Cardiac fibroblast (primary cell): Measurements from ENCODE around the gene AUH.
"Not testable (repeated sequence)": the region's sequence is repeated elsewhere in the genome, so short reads cannot be mapped to it uniquely, and the experiment has no call there.

ENCODE experiments used
- DNase-seq, 2 donors: peaks; one replicate each; pipeline versions ENCODE4 v3.0.0 to v3.0.0-alpha.2; 2010; ENCODE audit warnings: low read depth in 2 of 2
- H3K4me3 ChIP-seq, 2 donors: replicated peaks in 1 of 2; 1 replicate in 1 of 2; 2 replicates in 1 of 2; pipeline ENCODE4 v1.5.1; 2011; ENCODE audit warnings: low read depth in 2 of 2, low read length in 2 of 2, mild to moderate bottlenecking in 2 of 2, moderate library complexity in 1 of 2
- TF ChIP-seq, protein P1 (sequence below): IDR thresholded peaks from one replicate; pipeline ENCODE4 v1.5.1; 2011; ENCODE audit warnings: low read depth, mild to moderate bottlenecking, low read length, inconsistent platforms

Gene AUH

DNA sequence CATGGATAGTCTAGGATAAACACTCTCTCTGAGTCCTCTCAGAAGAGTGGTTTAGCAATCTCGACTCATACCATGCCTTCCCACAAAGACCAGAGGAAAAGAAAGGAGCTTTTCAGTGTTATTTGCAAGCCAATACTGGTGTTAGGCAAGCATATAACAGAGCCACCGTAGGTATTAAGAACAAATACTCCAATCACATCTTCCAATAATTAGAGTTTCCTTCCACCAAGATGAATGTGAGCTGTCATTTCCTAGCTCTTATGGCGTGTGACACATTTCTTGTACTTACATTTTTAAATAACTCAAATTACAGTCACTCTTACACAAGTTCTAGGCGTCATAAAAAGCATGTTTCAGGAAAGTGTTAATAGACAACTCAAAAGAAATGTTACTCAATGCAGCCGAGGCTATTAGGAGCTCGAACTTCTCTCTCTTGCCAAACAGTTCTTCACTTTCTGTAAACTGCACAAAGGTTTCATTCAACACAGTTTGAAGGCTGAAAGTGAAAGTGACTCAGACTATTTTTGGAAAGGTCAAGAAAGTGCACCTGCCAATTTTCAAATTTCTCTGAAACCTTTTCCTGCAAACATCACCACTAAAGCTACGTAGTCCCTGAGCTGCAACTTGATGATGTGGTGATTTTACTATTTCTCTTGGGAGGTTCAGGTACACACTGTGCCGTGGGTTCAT lies 153.8 kb downstream of the AUH start:
- TF ChIP-seq, protein P1, sequence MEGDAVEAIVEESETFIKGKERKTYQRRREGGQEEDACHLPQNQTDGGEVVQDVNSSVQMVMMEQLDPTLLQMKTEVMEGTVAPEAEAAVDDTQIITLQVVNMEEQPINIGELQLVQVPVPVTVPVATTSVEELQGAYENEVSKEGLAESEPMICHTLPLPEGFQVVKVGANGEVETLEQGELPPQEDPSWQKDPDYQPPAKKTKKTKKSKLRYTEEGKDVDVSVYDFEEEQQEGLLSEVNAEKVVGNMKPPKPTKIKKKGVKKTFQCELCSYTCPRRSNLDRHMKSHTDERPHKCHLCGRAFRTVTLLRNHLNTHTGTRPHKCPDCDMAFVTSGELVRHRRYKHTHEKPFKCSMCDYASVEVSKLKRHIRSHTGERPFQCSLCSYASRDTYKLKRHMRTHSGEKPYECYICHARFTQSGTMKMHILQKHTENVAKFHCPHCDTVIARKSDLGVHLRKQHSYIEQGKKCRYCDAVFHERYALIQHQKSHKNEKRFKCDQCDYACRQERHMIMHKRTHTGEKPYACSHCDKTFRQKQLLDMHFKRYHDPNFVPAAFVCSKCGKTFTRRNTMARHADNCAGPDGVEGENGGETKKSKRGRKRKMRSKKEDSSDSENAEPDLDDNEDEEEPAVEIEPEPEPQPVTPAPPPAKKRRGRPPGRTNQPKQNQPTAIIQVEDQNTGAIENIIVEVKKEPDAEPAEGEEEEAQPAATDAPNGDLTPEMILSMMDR, result no peak
- peak; percentile 51 to 86 for DNase-seq
- H3K4me3 ChIP-seq, result no peak overlapping the region

DNA sequence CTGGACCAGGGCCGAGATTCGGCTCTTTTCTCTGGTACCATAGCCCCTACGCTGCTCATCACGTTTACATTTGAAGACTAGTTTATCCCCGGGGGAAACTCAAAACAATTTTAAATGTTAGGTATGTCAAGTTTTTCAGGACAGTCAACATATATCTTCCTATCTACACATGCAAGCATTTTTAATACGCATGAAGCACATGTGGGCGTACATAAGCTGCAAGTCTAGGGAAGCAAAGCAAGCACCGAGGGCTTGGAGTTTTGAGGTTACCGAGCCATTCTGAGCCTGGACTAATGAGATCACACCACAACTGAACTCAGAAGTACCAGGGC lies 154.4 kb downstream of the AUH start:
- TF ChIP-seq, protein P1, result no peak
- H3K4me3 ChIP-seq, result no peak overlapping the region
- no peak for DNase-seq

DNA sequence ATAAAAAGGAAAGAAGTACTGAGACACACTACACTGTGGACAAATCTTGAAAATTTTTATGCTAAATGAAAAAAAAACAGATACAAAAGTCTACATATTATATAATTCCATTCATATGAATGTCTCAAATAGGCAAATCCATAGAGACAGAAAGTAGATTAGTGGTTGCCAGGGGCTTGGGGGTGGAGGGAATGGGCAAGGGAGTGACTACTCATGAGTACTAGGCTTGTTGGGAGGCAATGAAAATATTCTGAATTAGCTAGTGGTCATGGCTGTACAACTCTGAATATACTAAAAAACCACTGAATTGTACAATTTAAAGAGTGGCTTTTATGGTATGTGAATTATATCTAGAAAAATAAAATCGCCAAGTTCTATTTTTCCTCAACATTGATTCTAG lies 154.9 kb downstream of the AUH start:
- no peak for DNase-seq

DNA sequence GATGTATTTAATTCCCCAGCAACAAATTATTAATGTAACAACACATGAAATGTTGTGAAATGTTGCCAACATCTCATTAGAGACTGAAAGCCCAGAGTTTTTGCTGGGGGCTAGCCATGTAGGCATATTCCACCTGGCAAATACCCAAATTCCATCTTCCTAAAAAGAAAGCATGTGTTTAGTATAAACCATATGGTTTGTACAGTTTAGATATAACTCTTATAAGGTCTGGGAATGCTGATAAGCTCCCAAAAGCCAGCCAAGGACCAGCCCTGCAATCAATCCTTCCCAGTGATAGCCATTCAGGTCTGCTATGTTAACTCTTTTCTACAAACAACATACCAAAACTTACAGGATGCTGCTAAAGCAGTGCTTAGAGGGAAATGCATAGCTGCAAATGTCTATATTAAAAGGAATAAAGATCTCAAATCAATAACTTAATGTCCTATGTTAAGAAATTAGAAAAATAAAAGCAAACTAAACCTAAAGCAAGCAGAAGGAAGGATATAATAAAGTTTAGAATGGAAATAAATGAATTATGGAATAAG lies 158.9 kb downstream of the AUH start:
- TF ChIP-seq, protein P1, result no peak
- H3K4me3 ChIP-seq, result no peak overlapping the region
- no peak for DNase-seq

More for the DNA sequence above, 154.9 kb downstream of the AUH start:
- TF ChIP-seq, protein P1, result no peak
- H3K4me3 ChIP-seq, result no peak overlapping the region

DNA sequence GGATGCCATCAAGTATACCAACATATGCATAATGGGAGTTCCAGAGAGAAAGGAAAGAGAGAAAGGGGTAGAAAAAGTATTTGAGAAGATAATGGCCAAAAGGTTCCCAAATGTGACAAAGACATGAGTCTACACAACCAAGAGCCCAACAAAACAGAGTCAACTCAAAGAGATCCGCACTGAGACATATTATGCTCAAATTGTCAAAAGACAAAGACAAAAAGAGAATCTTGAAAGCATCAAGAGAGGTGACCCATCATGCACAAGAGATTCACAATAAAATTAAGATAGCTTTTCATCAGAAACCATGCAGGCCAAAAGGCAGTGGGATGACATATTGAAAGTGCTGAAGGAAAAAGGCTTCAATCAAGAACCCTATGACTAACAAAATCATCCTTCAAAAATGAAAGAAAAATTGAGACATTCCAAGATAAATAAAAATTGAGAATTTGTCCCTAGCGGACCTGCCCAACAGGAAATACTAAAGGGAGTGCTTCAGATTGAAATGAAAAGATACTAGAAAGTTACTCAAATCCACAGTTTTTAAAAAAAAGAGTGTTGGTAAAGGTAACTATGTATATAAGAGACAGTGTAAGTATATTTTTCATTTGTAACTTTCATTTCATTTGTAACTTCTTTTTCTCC lies 160.9 kb downstream of the AUH start:
- DNase-seq, result no peak
- no peak overlapping the region for H3K4me3 ChIP-seq
- TF ChIP-seq, protein P1, result no peak

DNA sequence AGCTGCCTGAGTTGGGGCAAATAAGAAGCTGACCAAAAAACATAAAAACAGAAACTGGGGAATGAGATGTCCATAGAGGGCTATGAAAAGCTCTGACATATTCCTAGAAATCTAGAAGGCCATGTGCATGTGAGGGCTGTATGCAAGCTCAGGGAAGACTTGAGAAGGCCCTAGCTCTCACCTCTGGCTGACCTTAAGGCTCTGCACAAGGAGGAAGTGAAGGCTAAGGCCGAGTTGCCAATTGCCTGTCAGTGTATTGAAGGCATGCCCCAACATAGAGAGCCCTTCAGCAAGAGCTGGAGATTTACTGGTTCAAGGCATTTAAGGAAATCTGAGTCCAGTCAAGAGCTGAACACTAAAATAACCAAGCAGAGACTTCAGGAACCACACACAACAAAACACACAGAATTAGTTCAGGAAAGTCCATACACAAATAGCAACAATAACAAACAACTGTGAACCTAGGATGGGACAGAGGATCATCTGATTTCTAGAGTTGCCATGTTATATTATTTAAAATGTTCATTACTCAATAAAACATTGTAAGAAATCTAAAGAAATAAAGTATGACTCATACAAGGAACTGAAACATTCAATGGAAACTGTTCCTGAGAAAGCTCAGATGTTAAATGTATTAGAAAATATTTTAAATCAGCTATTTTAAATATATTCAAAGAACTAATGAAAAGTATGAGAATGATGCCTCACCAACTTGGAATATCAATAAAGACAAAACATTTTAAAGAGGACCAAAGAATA lies 161.8 kb downstream of the AUH start:
- TF ChIP-seq, protein P1, result no peak
- H3K4me3 ChIP-seq, result no peak overlapping the region
- DNase-seq, result peak in 1 of 2 donors; percentile 47

DNA sequence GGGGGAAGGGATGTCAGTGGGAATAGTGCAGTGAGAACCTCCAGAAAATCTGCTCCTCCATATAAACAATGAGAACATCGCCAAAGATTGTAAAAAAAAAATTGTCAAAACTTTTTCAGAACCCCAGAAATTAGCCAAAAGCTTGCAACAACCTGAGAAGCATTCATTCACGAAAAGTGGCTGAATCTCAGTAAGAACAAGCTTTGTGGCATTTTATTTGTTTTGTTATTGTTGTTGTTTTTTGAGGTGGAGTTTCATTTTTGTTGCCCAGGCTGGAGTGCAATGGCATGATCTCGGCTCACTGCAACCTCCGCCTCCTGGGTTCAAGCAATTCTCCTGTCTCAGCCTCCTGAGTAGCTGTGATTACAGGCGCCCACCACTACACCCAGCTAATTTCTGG lies 162.8 kb downstream of the AUH start:
- H3K4me3 ChIP-seq, DNase-seq: not testable (repeated sequence)
